Osteocyte (in vitro differentiated cells): ENCODE results near the gene LMO2. TPM values are rescaled to one million over a fixed set of nuclear protein-coding genes. Genes with fewer than 3 reads are reported as not detected.

Source experiments
- DNase-seq: peaks from one replicate; pipeline ENCODE4 v3.0.0; 2021; ENCODE audit warnings: mixed read lengths; ENCODE audit not compliant: unreplicated experiment; ENCODE audit errors: extremely low spot score
- H3K27ac Mint-ChIP-seq: one replicate; pipeline ENCODE4 v1.8.0; 2021; ENCODE audit warnings: mild to moderate bottlenecking, mixed read lengths; ENCODE audit not compliant: unreplicated experiment
- H3K27me3 Mint-ChIP-seq: one replicate; pipeline ENCODE4 v1.8.0; 2021; ENCODE audit warnings: mixed read lengths; ENCODE audit not compliant: unreplicated experiment
- H3K36me3 Mint-ChIP-seq: one replicate; pipeline ENCODE4 v1.8.0; 2021; ENCODE audit warnings: mixed read lengths; ENCODE audit not compliant: unreplicated experiment
- H3K4me1 Mint-ChIP-seq: one replicate; pipeline ENCODE4 v1.8.0; 2021; ENCODE audit warnings: mixed read lengths; ENCODE audit not compliant: unreplicated experiment
- H3K4me3 Mint-ChIP-seq: one replicate; pipeline ENCODE4 v1.8.0; 2021; ENCODE audit warnings: mild to moderate bottlenecking, moderate library complexity, mixed read lengths; ENCODE audit not compliant: unreplicated experiment
- H3K9me3 Mint-ChIP-seq: one replicate; pipeline ENCODE4 v1.8.0; 2021; ENCODE audit warnings: mixed read lengths; ENCODE audit not compliant: unreplicated experiment
- CTCF ChIP-seq: fragments of 200-600 bp; sonication (generic); IDR thresholded peaks from 2 replicates; pipeline ENCODE4 v1.5.0; 2021; ENCODE audit warnings: antibody characterized with exemption, mild to moderate bottlenecking, moderate library complexity
- total RNA-seq: library from RNA; stranded (reverse); gene quantifications from 2 replicates; pipeline ENCODE4 v1.2.1, GENCODE V29; 2021

Gene LMO2
- total RNA-seq, 1 donor from 2014 or later: 0.70 TPM

- H3K36me3 Mint-ChIP-seq: no peaks in the 10 kb centered on the region
- H3K4me1 Mint-ChIP-seq: peaks cover 2% of the 10 kb centered on the region
- no peak for DNase-seq
- no peak overlapping the region for H3K27ac Mint-ChIP-seq
- no peak for TF ChIP-seq CTCF
- H3K27me3 Mint-ChIP-seq: peaks cover 10% of the 10 kb centered on the region
- H3K9me3 Mint-ChIP-seq: no peaks in the 10 kb centered on the region
- H3K4me3 Mint-ChIP-seq: no peak overlapping the region
Observed at GRCh38 chr11:33894398-33894746, 2.5 kb upstream of the LMO2 start.

DNA sequence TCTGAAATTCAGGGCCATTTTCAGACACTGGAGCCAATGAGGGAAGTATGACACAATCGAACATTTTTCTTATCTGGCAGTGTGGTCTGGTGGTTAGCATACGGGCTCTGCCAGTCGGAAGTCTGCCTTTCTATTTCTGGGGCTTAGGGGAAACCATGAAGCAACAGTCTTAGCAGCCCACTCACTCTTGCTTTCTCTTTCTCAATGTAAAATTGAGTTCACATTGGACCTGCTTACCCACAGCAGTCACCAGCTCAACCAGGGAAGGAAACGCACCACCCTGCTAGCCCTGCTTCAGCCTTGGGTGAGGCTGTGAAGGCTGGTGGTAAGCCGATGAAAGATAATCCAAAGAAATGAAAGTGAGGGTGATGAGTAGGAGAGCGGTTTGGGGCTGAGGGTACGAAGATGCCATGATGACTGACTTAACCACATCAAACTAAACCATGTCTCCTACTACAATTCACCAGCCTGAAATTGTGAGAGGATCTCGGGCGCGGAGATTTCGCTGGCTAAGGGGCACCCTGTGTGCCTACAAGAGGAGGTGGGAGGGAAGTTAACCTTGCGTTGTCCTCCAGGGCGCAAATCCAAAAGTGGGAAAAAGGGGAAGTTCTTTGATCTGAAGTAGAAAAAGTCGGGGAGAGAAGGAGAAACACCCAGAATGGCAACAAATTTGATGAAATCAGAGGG lies 2.0 kb upstream of the LMO2 start:
- Mint-ChIP-seq H3K27me3 (peaks cover 11% of the 10 kb centered on the region), H3K27ac (no peak overlapping the region), H3K36me3 (no peaks in the 10 kb centered on the region), H3K4me3 (no peak overlapping the region), H3K4me1 (no peaks in the 10 kb centered on the region), H3K9me3 (no peaks in the 10 kb centered on the region)
- no peak for DNase-seq
- no peak for TF ChIP-seq CTCF

- TF ChIP-seq CTCF: no peak
- no peaks in the 10 kb centered on the region for H3K36me3 Mint-ChIP-seq
- no peaks in the 10 kb centered on the region for H3K4me1 Mint-ChIP-seq
- DNase-seq: no peak
- H3K9me3 Mint-ChIP-seq: no peaks in the 10 kb centered on the region
- no peak overlapping the region for H3K27ac Mint-ChIP-seq
- H3K4me3 Mint-ChIP-seq: no peak overlapping the region
- H3K27me3 Mint-ChIP-seq: peaks cover 18% of the 10 kb centered on the region
Observed at GRCh38 chr11:33892906-33893594, 1.2 kb upstream of the LMO2 start.

- no peak for DNase-seq
- Mint-ChIP-seq H3K27ac (no peak overlapping the region), H3K4me3 (no peak overlapping the region), H3K9me3 (no peaks in the 10 kb centered on the region), H3K27me3 (peaks cover 39% of the 10 kb centered on the region), H3K4me1 (no peaks in the 10 kb centered on the region), H3K36me3 (no peaks in the 10 kb centered on the region)
- TF ChIP-seq CTCF: no peak
Observed at GRCh38 chr11:33889821-33890378, 2.0 kb downstream of the LMO2 start.

- no peak for TF ChIP-seq CTCF
- peaks cover 43% of the 10 kb centered on the region for H3K27me3 Mint-ChIP-seq
- H3K4me1 Mint-ChIP-seq: no peaks in the 10 kb centered on the region
- H3K9me3 Mint-ChIP-seq: no peaks in the 10 kb centered on the region
- H3K27ac Mint-ChIP-seq: no peak overlapping the region
- DNase-seq: no peak
- H3K36me3 Mint-ChIP-seq: no peaks in the 10 kb centered on the region
- H3K4me3 Mint-ChIP-seq: no peak overlapping the region
Observed at GRCh38 chr11:33889296-33889695, 2.6 kb downstream of the LMO2 start.
